Activated CD4-positive, alpha-beta T cell treated with anti-CD3 and anti-CD28 coated beads, Interleukin-2, Interleukin-4, amounts not matched to agents 100 ng/mL and 50 ng/mL, durations not matched to agents 16 hours and 8 hours (primary cell): ENCODE results near the gene MAD1L1.
"Not testable (repeated sequence)": the region's sequence is repeated elsewhere in the genome, so short reads cannot be mapped to it uniquely, and the experiment has no call there.

ENCODE experiments used
- DNase-seq: peaks from one replicate; pipeline ENCODE4 v3.0.0-alpha.2; 2020; ENCODE audit warnings: low spot score

Gene MAD1L1

GRCh38 chr7:2173189-2173827 lies 59.4 kb downstream of the MAD1L1 start:
- no peak for DNase-seq

- DNase-seq, result no peak
Measured at GRCh38 chr7:2172311-2173188, 60.2 kb downstream of the MAD1L1 start.

DNA sequence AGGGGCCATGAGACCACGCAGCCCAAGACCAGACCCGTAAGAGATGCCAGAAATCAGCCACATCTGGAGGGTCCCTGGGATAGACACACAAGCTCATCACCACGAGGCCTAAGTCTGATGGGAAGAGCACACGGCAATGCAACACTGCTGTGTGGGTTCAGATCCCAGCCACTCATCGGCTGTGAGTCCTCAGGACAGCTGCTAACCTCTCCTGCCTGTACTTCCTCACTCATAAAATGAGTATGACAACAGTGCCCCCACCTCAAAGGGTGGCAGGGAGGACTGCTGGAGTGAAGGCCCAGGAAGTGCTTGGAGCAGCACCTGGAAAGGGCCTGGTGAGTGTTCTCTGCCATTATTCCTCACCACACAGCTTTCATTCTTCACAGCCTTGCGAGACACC lies 60.9 kb downstream of the MAD1L1 start:
- no peak for DNase-seq

GRCh38 chr7:2170576-2171521 lies 61.9 kb downstream of the MAD1L1 start:
- no peak for DNase-seq

DNA sequence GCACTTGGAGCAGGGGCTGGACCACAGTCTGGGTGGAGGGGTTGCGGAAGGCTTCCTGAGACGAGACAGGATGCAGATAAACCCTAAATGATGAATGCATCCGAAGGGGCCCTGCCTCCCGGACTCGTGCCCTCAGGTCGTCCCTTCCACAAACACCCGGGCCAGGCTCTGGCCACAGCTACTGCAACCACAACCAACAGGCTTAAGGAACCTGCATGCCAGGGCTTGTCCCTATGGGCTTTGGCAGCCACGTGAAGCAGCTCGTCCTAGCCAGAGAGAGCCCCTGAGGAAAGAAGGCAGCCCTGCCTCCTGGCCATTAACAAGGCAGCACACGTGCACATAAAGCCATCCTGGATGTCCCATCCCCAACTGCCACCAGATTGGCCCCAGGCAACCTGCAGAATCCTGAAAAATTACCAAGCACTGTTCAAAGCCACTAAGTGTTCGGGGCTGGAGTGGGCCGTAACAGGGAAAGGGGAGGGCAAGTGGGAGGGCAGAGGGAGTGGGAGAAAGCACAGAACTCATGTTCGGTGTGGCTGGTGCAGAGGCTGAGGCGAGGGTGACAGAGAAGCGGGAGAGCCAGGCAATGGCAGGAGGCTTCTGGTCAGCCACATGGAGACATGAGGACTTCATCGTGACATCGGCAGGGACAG lies 62.7 kb downstream of the MAD1L1 start:
- DNase-seq, result no peak

- DNase-seq, result no peak
Measured at GRCh38 chr7:2168615-2169311, 64.0 kb downstream of the MAD1L1 start.

- no peak for DNase-seq
Measured at GRCh38 chr7:2166625-2167280, 66.0 kb downstream of the MAD1L1 start.

DNA sequence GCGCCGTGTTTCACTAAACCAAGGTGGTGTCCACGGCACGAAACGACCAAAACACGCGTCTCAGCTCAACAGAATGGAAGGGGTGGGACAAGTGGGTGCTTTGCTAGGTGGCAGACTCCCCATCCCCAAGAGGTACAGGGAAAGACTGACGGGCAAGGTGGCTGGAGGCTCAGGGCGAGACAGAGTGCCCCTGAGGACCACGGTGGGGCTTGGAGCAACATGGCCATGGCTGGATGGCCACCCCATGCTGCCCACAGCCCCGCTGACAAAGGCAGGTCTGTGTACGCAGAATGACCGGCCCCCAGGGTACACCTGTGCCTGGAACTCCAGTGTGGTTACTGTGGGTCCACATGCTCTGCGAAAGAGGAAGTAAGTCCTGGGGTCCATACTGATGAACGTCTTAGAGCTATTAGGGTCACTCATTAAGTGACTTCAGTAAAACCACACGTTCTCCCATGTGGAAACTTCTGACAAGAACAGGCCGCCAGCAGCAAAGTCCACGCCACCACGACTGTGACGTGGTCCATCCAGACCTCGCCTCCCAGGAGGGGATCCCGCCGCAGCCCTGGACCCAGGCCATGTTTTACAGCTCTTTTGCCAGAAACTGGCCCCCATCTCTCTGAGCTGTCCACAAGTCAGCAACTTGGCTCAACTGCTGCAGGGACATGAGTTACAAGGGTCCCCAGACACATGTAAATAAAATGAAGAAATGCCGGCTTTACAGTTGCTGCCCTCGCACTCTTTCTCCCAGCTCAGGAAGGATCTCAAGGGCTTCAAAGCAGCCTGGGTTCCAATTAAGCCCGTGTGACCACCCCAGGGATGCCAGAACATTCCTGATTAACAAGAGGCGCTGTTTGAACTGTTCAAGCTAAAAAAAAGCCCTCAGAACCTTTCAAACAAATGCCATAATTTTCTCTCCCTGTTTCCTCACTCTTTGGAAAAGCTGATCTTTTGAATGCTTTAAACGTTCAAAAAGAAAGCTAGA lies 66.8 kb downstream of the MAD1L1 start:
- DNase-seq, result no peak

- no peak for DNase-seq
Measured at GRCh38 chr7:2165239-2165609, 67.5 kb downstream of the MAD1L1 start.

DNA sequence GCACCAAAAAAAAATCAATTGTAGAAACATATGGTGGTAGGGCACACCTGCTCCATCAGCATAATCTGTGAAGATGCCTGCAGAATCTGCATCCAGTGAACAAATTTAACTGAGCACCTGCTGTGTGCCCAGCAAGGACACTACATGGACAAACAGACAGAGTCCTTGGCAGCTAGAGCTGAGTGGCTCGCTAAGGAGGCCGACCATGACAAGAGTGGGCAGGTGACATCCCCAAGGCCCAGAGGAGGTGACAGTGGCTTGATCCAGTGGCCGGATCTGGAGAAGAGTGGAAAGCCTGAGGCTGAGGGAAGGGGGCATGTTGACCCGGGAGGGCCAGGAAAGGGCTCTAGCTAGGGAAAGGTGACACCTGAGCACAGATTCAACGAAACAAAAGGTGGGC lies 68.1 kb downstream of the MAD1L1 start:
- no peak for DNase-seq

DNA sequence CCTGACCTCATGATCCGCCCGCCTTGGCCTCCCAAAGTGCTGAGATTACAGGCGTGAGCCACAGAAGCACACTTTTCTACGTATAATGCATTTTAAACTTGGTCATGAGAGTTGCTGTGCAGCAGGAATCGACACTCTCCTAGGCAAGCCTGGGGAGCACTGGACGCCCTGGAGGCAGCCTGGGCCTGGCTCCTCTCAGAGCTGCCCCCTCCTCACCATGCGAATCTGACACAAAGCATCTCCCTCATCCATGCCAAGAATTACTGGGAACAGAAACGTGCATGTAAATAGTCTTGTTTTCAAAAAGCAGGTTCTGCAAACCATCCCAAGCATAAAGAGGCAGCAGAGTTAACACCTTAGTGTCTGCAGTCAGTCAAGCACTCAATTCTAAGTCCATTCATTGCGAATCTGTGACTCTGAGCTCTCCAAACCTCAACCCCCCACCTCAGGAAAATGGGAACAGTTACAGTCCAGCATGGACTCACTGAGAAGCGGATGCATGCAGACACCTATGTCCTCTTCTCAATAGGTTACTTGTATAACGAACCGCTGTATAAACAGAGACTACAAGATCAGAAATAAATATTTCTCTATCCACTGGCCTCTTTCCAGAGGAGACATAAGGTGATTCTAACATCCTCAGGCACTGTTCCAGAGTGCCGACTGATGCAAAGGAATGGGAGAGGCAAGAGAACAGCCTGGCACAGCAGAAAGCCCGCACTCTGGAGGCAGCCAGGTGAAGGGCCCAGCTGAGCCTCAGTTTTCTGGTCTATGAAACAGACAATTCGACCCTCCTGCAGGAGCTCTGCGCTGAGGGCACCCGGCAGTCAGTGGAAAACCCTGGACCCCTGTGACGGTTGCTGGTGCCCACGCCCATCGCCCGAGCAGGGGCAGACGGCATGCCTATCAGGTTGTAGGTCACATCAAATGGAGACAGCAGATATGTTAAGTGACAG lies 68.9 kb downstream of the MAD1L1 start:
- no peak for DNase-seq

GRCh38 chr7:2162959-2163358 lies 69.8 kb downstream of the MAD1L1 start:
- no peak for DNase-seq

- DNase-seq, result not testable (repeated sequence)
Measured at GRCh38 chr7:2162004-2162902, 70.5 kb downstream of the MAD1L1 start.

DNA sequence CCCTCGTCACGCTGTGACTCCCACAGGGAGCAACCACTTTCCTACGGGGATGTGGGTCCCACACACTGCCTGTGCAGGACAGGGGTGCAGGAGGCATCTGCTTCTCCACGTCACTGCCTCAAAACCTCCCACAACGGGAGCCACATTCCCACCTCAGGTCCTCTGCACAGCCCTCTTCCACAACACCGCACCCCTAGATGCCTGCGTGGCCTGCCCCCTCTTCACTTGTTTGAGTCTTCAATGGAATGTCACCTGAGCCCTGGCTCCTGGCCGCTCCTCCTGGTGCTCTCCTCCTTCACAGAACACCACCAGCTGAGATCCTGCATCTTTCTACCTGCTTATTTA lies 73.6 kb downstream of the MAD1L1 start:
- no peak for DNase-seq

GRCh38 chr7:2158331-2159175 lies 74.2 kb downstream of the MAD1L1 start:
- DNase-seq, result no peak

DNA sequence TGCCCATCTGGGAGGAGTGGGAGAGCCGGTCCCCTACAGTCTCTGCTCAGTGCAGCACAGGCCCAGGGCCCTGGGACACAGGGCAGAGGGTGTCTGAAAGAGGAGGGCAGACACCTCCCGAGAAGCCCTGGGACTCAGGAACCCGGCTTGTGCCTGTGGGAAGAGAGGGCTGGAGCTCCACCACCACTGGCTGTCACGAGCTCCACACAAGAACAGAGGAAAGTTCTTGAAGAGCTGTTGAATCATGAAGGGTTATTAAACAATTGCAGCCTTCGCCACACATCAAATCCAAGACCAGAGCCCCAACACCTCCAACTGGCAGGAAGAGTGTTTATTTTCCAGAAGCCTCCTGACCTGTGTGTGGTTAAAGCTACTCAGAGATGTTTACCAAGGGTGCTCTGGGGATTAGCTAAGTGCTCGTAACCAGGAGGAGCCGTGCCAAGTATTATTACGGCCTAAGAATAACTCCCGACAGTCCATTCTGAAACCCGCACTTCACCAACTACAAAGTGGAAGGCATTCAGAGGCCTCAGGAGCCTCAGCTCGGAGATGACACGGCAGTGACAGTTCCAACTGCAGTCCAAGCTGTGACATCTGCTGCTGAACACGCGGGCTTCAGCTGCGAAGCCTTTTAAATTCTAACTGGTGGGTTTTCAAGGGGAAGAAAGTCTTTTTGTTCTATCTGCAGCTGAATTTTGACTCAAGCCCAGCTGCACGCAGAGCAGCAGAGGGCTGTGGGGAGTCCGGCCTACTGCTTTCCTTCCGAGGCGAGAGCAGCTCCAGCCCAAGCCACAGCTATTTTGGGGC lies 75.1 kb downstream of the MAD1L1 start:
- DNase-seq, result no peak
